Measurements from ENCODE around the gene KIF2C.
A peak's percentile ranks its signal among the peaks of the same experiment; 100 is the strongest.

- TF ChIP-seq CTCF (IDR thresholded peaks at IDR 0.05; ENCODE audit: low read length) (peak; percentile 71), EZH2 (IDR thresholded peaks at IDR 0.05; ENCODE audit: borderline replicate concordance, low read length) (no peak)
These were observed 8.7 kb upstream of the KIF2C start, which contains the start of gene RNU5D-1 for GRCh38 chr1:44730741-44731512.
